Stomach (tissue), 4 donors: ENCODE results near the gene P2RY13.

Experiments used
- EP300 ChIP-seq: sonication (generic); formaldehyde crosslinking; IDR thresholded peaks from one replicate; pipeline ENCODE4 v1.6.1; 2017; ENCODE audit warnings: antibody characterized with exemption
- POLR2A ChIP-seq, 4 donors: fragments of 450-650 bp; IDR thresholded peaks; one replicate each; pipeline ENCODE4 v1.6.1; 2016; ENCODE audit warnings: antibody characterized with exemption in 4 of 4, control low read depth in 2 of 4, mild to moderate bottlenecking in 1 of 4, moderate library complexity in 1 of 4
- POLR2AphosphoS5 ChIP-seq, 3 donors: sonication (generic); formaldehyde crosslinking; IDR thresholded peaks; one replicate each; pipeline ENCODE4 v1.6.1; 2016; ENCODE audit warnings: antibody characterized with exemption in 3 of 3
- TF ChIP-seq, protein P1 (sequence below), 7 experiments: fragments of 450-650 bp in 4 of 7; fragments of 200-600 bp in 3 of 7; sonication (generic) in 3 of 7; IDR thresholded peaks; one replicate each; pipeline ENCODE4 v1.5.1; 2016 to 2019; ENCODE audit warnings: antibody characterized with exemption in 7 of 7, control low read depth in 2 of 7, mild to moderate bottlenecking in 1 of 7

GRCh38 chr3:151328298-151328995 is 902 bp downstream of the P2RY13 start:
- TF ChIP-seq, protein P1, sequence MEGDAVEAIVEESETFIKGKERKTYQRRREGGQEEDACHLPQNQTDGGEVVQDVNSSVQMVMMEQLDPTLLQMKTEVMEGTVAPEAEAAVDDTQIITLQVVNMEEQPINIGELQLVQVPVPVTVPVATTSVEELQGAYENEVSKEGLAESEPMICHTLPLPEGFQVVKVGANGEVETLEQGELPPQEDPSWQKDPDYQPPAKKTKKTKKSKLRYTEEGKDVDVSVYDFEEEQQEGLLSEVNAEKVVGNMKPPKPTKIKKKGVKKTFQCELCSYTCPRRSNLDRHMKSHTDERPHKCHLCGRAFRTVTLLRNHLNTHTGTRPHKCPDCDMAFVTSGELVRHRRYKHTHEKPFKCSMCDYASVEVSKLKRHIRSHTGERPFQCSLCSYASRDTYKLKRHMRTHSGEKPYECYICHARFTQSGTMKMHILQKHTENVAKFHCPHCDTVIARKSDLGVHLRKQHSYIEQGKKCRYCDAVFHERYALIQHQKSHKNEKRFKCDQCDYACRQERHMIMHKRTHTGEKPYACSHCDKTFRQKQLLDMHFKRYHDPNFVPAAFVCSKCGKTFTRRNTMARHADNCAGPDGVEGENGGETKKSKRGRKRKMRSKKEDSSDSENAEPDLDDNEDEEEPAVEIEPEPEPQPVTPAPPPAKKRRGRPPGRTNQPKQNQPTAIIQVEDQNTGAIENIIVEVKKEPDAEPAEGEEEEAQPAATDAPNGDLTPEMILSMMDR (IDR thresholded peaks at IDR 0.05) = no peak
- no peak for TF ChIP-seq POLR2A (IDR thresholded peaks at IDR 0.05)
- no peak for TF ChIP-seq EP300
- TF ChIP-seq POLR2AphosphoS5 (IDR thresholded peaks at IDR 0.05) = no peak
